Measurements from ENCODE around the gene SCAPER. TPM values are rescaled to one million over a fixed set of nuclear protein-coding genes. Genes with fewer than 3 reads are reported as not detected.

The SCAPER gene
- total RNA-seq, 1 experiment from 2014 or later, result 7.4 TPM

DNA sequence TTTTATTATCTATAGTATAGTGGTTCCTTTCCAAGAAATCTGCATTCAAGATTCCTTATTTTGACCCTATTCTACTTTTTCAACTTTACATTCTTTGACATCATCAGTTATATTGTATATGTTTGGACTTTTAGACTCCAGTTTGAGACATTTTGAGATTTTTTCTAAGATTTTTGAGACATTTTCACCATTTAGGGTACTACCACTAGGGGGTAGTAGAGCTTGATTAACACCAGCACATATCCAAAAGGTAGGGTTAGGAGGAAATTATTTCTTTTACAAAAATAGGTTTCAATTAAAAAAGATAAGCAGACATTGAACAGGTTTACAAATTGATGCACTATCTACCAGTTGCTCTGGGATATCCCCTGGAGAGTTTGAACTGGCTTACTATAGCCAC is 262.5 kb downstream of the SCAPER start:
- H3K4ac ChIP-seq (ENCODE audit: low read depth, low read length), result no peak overlapping the region
- H3K23ac ChIP-seq (ENCODE audit: insufficient read length, low read depth, low read length), result no peak overlapping the region
- TF ChIP-seq, protein P1, sequence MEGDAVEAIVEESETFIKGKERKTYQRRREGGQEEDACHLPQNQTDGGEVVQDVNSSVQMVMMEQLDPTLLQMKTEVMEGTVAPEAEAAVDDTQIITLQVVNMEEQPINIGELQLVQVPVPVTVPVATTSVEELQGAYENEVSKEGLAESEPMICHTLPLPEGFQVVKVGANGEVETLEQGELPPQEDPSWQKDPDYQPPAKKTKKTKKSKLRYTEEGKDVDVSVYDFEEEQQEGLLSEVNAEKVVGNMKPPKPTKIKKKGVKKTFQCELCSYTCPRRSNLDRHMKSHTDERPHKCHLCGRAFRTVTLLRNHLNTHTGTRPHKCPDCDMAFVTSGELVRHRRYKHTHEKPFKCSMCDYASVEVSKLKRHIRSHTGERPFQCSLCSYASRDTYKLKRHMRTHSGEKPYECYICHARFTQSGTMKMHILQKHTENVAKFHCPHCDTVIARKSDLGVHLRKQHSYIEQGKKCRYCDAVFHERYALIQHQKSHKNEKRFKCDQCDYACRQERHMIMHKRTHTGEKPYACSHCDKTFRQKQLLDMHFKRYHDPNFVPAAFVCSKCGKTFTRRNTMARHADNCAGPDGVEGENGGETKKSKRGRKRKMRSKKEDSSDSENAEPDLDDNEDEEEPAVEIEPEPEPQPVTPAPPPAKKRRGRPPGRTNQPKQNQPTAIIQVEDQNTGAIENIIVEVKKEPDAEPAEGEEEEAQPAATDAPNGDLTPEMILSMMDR (conservative IDR thresholded peaks at IDR 0.05), result peak; percentile 67
- H2AFZ ChIP-seq (ENCODE audit: low read length), result no peak overlapping the region
- no peak overlapping the region for H2AK5ac ChIP-seq (ENCODE audit: insufficient read length, low read length)
- H2BK20ac ChIP-seq (ENCODE audit: low read depth, low read length, poor library complexity, severe bottlenecking), result no peak overlapping the region
- H3K56ac ChIP-seq (ENCODE audit: insufficient read length, low read depth, low read length), result no peak overlapping the region
- H2BK12ac ChIP-seq (ENCODE audit: insufficient read length, low read depth, low read length), result no peak overlapping the region
- H2BK5ac ChIP-seq (ENCODE audit: insufficient read length, low read length), result no peak overlapping the region
- no peak overlapping the region for H3K14ac ChIP-seq (ENCODE audit: insufficient read depth, low read length)
- H4K20me1 ChIP-seq (ENCODE audit: control insufficient read depth, insufficient read depth, insufficient read length), result no peaks in the 10 kb centered on the region
- H3K79me2 ChIP-seq (ENCODE audit: insufficient read depth, low read length), result no peaks in the 10 kb centered on the region
- Mint-ChIP-seq H3K9me3 (peaks cover 0 to 3% of the 10 kb centered on the region in 2 experiments; a peak in 1 of 5 replicates), H3K27ac (no peak overlapping the region), H3K4me1 (peaks cover 4 to 5% of the 10 kb centered on the region in 2 experiments), H3K4me3 (no peak overlapping the region), H3K36me3 (ENCODE audit: insufficient read depth in 1 of 3, low read depth in 3 of 3) (no peaks in the 10 kb centered on the region; a peak in 1 of 7 replicates), H3K27me3 (ENCODE audit: low read depth) (no peaks in the 10 kb centered on the region)
- H3K27ac ChIP-seq (ENCODE audit: insufficient read length, low read depth, low read length), result no peak overlapping the region
- H3K79me1 ChIP-seq (ENCODE audit: insufficient read depth, low read depth, low read length, poor library complexity, severe bottlenecking), result no peaks in the 10 kb centered on the region
- H3K18ac ChIP-seq (ENCODE audit: insufficient read length, low read depth, low read length), result no peak overlapping the region
- H4K8ac ChIP-seq (replicated peaks; ENCODE audit: insufficient read length, low read depth, low read length), result no peak overlapping the region
- no peaks in the 10 kb centered on the region for H3K27me3 ChIP-seq (ENCODE audit: insufficient read depth, low read length)
- H3K4me2 ChIP-seq (ENCODE audit: insufficient read depth, insufficient read length, low read length), result no peak overlapping the region
- H3K9me3 ChIP-seq (ENCODE audit: control insufficient read depth, low read depth, low read length), result no peaks in the 10 kb centered on the region
- H3K23me2 ChIP-seq (ENCODE audit: insufficient read length, low read depth, low read length, poor library complexity, severe bottlenecking), result no peaks in the 10 kb centered on the region
- no peak overlapping the region for H4K91ac ChIP-seq (ENCODE audit: insufficient read length, low read depth, low read length)
- H3K4me1 ChIP-seq (ENCODE audit: insufficient read depth, low read length), result no peaks in the 10 kb centered on the region
- no peak overlapping the region for H2BK120ac ChIP-seq (ENCODE audit: low read depth, low read length, poor library complexity, severe bottlenecking)
- DNase-seq, result no peak
- H4K5ac ChIP-seq (ENCODE audit: insufficient read length, low read depth, low read length), result no peak overlapping the region
- H3K9ac ChIP-seq (ENCODE audit: extremely low read depth, insufficient read length, low read length), result no peak overlapping the region
- no peak overlapping the region for H2BK15ac ChIP-seq (ENCODE audit: low read depth, low read length)
- H3T11ph ChIP-seq (ENCODE audit: low read length), result no peak overlapping the region

All from H9 (cell line).